ENCODE data around the gene HCFC2.
A peak's percentile ranks its signal among the peaks of the same experiment; 100 is the strongest.
"Not testable (repeated sequence)": the region's sequence is repeated elsewhere in the genome, so short reads cannot be mapped to it uniquely, and the experiment has no call there.

The HCFC2 gene

DNA sequence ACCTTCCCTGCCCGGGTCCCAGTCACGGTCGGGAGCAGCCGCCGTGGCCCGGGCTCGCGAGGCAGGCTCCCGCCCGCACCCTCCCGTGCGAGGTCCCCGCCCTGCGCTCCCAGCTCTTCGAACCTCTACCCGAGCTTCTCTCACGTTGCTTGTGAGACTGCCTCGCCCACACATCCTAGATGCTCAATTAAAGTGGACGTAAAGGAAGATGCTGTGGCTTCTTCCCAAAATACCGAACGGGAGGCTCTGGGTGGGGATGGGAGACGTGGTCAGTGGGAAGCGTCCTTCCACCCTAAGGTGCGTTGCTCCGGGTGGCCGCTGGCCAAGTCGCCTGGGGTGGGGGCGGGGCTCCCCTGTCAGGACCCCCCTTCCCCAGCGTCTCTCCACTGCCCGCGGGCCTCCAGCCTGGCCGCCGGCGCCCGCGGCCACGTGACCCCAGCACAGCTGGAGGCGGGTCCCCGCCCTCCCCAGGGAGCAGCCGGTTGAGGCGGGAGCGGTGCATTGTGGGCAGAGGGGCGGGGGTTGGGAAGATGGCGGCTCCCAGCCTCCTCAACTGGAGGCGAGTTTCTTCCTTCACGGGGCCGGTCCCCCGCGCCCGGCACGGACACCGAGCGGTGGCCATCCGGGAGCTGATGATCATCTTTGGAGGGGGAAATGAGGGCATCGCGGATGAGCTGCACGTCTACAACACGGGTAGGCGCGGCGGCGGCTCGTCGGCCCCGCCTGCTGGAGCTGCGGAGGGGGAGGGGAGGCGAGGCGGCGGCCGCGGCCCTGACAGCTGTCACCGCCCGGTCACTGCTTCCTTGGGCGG is at the start of gene HCFC2:
Gene HCFC2 (plus strand): TSS at position 501 of the 811 bp plus-strand sequence. CDS start 30 bp downstream, at position 531.
- Histone ChIP-seq H3K4me3 (ENCODE audit: low read length) (peak within 1 kb of the TSS; percentile 90), H3K79me2 (ENCODE audit: control insufficient read depth, low read length) (peaks cover 14% of the 10 kb centered on the region), H3K9me3 (ENCODE audit: control insufficient read depth, insufficient read depth, low read length) (no peaks in the 10 kb centered on the region), H3K36me3 (ENCODE audit: control insufficient read depth, low read length) (peaks cover 3% of the 10 kb centered on the region), H4K20me1 (ENCODE audit: control insufficient read depth, insufficient read depth, low read depth, low read length) (no peaks in the 10 kb centered on the region), H3K4me1 (ENCODE audit: control insufficient read depth, low read length) (peaks cover 18% of the 10 kb centered on the region), H3F3A (ENCODE audit: control insufficient read depth, insufficient read depth) (no peaks in the 10 kb centered on the region), H3K4me2 (ENCODE audit: low read length) (peak within 1 kb of the TSS; percentile 92), H3K9me2 (replicated peaks; ENCODE audit: control insufficient read depth, low read length) (no peaks in the 10 kb centered on the region), H3K27ac (ENCODE audit: low read depth, low read length) (no peak within 1 kb of the TSS; the same call in 1 of the 2 replicates), H3K27me3 (ENCODE audit: control insufficient read depth, low read length) (peaks cover 23% of the 10 kb centered on the region)
- TF ChIP-seq, protein P1, sequence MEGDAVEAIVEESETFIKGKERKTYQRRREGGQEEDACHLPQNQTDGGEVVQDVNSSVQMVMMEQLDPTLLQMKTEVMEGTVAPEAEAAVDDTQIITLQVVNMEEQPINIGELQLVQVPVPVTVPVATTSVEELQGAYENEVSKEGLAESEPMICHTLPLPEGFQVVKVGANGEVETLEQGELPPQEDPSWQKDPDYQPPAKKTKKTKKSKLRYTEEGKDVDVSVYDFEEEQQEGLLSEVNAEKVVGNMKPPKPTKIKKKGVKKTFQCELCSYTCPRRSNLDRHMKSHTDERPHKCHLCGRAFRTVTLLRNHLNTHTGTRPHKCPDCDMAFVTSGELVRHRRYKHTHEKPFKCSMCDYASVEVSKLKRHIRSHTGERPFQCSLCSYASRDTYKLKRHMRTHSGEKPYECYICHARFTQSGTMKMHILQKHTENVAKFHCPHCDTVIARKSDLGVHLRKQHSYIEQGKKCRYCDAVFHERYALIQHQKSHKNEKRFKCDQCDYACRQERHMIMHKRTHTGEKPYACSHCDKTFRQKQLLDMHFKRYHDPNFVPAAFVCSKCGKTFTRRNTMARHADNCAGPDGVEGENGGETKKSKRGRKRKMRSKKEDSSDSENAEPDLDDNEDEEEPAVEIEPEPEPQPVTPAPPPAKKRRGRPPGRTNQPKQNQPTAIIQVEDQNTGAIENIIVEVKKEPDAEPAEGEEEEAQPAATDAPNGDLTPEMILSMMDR (IDR thresholded peaks at IDR 0.05; ENCODE audit: low read depth, low read length, poor library complexity, severe bottlenecking) = no peak
- no peak for TF ChIP-seq EZH2phosphoT487 (IDR thresholded peaks at IDR 0.05; ENCODE audit: borderline replicate concordance, low read length)

DNA sequence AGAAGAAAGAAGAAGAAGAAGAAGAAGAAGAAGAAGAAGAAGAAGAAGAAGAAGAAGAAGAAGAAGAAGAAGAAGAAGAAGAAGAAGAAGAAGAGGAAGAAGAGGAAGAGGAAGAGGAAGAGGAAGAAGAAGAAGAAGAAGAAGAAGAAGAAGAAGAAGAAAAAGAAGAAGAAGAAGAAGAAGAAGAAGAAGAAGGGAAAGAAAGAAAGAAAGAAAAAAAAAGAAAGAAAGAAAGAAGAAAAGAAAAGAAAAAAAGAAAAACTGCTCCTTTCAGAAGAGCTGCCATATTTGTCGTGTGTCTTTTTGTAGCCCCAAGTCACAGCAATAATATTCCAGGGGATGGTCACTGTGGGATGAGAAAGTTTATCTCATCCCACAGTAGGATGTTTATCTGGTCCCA is 42.5 kb upstream of the HCFC2 start:
- H3K4me3 ChIP-seq (ENCODE audit: low read length); H3K4me1 ChIP-seq (ENCODE audit: control insufficient read depth, low read length); H3K36me3 ChIP-seq (ENCODE audit: control insufficient read depth, low read length); H4K20me1 ChIP-seq (ENCODE audit: control insufficient read depth, insufficient read depth, low read depth, low read length); H3K79me2 ChIP-seq (ENCODE audit: control insufficient read depth, low read length); H3K27me3 ChIP-seq (ENCODE audit: control insufficient read depth, low read length); H3K9me2 ChIP-seq (replicated peaks; ENCODE audit: control insufficient read depth, low read length); H3K4me2 ChIP-seq (ENCODE audit: low read length); H3F3A ChIP-seq (ENCODE audit: control insufficient read depth, insufficient read depth); H3K9me3 ChIP-seq (ENCODE audit: control insufficient read depth, insufficient read depth, low read length); H3K27ac ChIP-seq (ENCODE audit: low read depth, low read length): not testable (repeated sequence)

DNA sequence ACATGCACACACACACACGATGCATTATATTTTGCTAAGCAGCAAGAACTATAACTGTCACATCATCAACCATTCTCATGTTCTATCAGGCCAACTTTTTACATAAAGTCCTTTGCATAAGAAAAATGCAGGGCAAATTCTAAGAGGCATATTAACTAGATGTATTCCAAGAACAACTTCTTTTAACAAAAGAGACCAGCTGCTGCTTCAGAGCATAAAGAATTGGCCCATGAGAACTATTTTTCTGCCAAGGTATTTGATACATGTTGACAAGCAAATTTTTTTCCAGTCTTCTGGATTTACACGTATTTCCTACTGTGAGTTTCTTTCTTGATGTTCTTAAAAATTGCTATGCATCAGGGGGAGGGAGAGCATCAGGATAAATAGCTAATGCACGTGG is 41.5 kb upstream of the HCFC2 start:
- H3K36me3 ChIP-seq (ENCODE audit: control insufficient read depth, low read length) = no peaks in the 10 kb centered on the region
- TF ChIP-seq, protein P1 (IDR thresholded peaks at IDR 0.05; ENCODE audit: low read depth, low read length, poor library complexity, severe bottlenecking) = no peak
- no peak for TF ChIP-seq EZH2phosphoT487 (IDR thresholded peaks at IDR 0.05; ENCODE audit: borderline replicate concordance, low read length)
- peaks cover 5% of the 10 kb centered on the region for H3K27me3 ChIP-seq (ENCODE audit: control insufficient read depth, low read length)
- no peaks in the 10 kb centered on the region for H3K9me3 ChIP-seq (ENCODE audit: control insufficient read depth, insufficient read depth, low read length)
- H4K20me1 ChIP-seq (ENCODE audit: control insufficient read depth, insufficient read depth, low read depth, low read length) = no peaks in the 10 kb centered on the region
- no peaks in the 10 kb centered on the region for H3F3A ChIP-seq (ENCODE audit: control insufficient read depth, insufficient read depth)
- no peak overlapping the region for H3K27ac ChIP-seq (ENCODE audit: low read depth, low read length)
- no peaks in the 10 kb centered on the region for H3K9me2 ChIP-seq (replicated peaks; ENCODE audit: control insufficient read depth, low read length)
- H3K4me2 ChIP-seq (ENCODE audit: low read length) = no peak overlapping the region
- no peak overlapping the region for H3K4me3 ChIP-seq (ENCODE audit: low read length)
- H3K79me2 ChIP-seq (ENCODE audit: control insufficient read depth, low read length) = no peaks in the 10 kb centered on the region
- H3K4me1 ChIP-seq (ENCODE audit: control insufficient read depth, low read length) = no peaks in the 10 kb centered on the region

DNA sequence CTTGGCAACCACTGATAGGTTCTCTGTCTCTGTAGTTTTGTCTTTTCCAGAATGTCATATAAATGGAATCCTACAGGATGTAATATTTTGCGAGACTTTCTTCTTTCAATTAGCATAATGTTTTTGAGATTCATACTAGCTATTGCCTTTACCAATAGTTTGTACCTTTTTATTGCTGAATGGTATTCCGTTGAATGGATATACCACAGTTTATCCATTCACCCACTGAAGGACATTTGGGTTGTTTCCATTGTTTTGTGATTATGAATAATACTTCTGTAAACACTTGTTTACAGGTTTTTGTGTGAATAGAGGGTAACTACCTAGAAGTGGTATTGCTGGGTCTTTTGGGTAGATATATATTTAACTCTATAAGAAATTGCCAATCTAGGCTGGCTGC is 40.6 kb upstream of the HCFC2 start:
- Histone ChIP-seq H3F3A (ENCODE audit: control insufficient read depth, insufficient read depth) (no peaks in the 10 kb centered on the region), H3K4me1 (ENCODE audit: control insufficient read depth, low read length) (no peaks in the 10 kb centered on the region), H3K4me2 (ENCODE audit: low read length) (no peak overlapping the region), H3K4me3 (ENCODE audit: low read length) (no peak overlapping the region), H3K79me2 (ENCODE audit: control insufficient read depth, low read length) (no peaks in the 10 kb centered on the region), H3K9me2 (replicated peaks; ENCODE audit: control insufficient read depth, low read length) (no peaks in the 10 kb centered on the region), H3K36me3 (ENCODE audit: control insufficient read depth, low read length) (no peaks in the 10 kb centered on the region), H3K27me3 (ENCODE audit: control insufficient read depth, low read length) (peaks cover 12% of the 10 kb centered on the region), H4K20me1 (ENCODE audit: control insufficient read depth, insufficient read depth, low read depth, low read length) (no peaks in the 10 kb centered on the region), H3K27ac (ENCODE audit: low read depth, low read length) (no peak overlapping the region), H3K9me3 (ENCODE audit: control insufficient read depth, insufficient read depth, low read length) (no peaks in the 10 kb centered on the region)
- TF ChIP-seq EZH2phosphoT487 (IDR thresholded peaks at IDR 0.05; ENCODE audit: borderline replicate concordance, low read length) = no peak
- TF ChIP-seq, protein P1 (IDR thresholded peaks at IDR 0.05; ENCODE audit: low read depth, low read length, poor library complexity, severe bottlenecking) = no peak

Measured in DOHH2 (cell line).